ENCODE results near the gene HNF1B.

Gene HNF1B

GRCh38 chr17:37719866-37720265 is 25.0 kb downstream of the HNF1B start:
- no peak overlapping the region for H3K4me3 ChIP-seq (ENCODE audit: control insufficient read depth, low read depth, low read length)
- no peak for DNase-seq (ENCODE audit: low read depth)
- TF ChIP-seq, protein P1, sequence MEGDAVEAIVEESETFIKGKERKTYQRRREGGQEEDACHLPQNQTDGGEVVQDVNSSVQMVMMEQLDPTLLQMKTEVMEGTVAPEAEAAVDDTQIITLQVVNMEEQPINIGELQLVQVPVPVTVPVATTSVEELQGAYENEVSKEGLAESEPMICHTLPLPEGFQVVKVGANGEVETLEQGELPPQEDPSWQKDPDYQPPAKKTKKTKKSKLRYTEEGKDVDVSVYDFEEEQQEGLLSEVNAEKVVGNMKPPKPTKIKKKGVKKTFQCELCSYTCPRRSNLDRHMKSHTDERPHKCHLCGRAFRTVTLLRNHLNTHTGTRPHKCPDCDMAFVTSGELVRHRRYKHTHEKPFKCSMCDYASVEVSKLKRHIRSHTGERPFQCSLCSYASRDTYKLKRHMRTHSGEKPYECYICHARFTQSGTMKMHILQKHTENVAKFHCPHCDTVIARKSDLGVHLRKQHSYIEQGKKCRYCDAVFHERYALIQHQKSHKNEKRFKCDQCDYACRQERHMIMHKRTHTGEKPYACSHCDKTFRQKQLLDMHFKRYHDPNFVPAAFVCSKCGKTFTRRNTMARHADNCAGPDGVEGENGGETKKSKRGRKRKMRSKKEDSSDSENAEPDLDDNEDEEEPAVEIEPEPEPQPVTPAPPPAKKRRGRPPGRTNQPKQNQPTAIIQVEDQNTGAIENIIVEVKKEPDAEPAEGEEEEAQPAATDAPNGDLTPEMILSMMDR (IDR thresholded peaks at IDR 0.05; ENCODE audit: control insufficient read depth, insufficient read depth, low read depth, low read length, missing control alignments), result no peak

DNA sequence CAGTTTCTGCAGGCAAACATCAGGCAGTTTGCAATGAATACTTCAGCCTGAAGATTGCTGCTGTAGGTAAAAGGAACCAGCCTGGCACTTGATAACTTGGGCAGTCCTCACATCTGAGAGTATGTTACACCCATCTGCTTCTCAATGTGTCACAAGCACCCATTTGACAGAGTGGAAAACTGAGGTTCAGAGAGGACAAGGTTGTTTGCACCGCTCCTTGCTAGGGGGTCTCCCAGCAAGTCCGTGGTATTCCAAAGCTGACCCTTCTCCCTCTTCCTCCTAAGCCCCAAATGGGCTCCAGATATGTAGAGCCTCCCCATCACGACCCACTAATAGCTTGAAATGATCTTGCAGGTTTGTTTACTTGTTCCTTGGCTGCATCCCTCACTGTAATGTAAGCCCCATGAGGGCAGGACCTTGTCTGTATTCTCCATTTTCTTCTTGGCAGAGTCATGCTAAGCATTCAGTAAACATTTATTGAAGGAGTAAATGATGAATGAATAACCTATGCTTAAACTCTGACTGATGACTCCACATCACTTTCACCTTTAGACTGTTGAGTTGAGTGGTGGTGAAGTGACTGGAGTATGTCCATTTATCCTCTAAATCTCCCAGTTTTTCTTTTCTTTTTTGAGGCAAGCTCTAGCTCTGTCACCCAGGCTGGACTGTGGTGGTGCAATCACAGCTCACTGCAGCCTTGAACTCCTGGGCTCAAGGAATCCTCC is 26.4 kb downstream of the HNF1B start:
- TF ChIP-seq, protein P1 (IDR thresholded peaks at IDR 0.05; ENCODE audit: control insufficient read depth, insufficient read depth, low read depth, low read length, missing control alignments), result no peak
- H3K4me3 ChIP-seq (ENCODE audit: control insufficient read depth, low read depth, low read length), result no peak overlapping the region
- no peak for DNase-seq (ENCODE audit: low read depth)

DNA sequence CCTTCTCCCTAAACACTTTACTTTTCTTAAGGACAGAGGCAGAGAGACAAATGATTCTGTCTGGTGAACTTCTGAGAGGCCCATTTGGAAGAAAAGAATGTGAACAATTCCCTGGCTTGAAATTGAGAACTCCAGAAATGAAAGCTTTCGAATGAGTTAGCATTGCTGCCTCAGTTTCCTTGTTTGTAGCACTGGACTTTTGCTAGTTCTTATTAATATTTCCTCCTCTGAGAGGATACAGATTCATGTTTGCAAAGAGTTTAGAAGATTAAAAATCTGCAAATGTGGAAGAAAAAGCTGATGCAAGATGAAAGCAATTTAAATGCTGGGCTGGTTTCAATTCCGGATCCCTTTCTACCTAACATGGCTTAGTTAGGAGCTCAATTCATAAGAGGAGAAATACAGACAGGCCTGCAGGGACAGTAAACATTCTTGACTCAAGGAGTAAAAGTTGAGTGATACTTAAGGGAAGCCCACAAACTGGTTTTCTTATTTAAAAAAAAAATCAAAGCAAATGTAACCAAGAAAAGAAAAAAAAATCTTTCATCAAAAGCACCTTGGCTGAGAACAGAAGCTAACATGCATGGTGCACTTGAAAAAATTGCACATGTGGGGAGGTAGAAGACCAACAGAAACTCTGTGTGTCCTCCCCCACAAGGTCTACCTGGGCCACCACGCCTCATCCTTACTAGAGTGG is 27.1 kb downstream of the HNF1B start:
- TF ChIP-seq, protein P1 (IDR thresholded peaks at IDR 0.05; ENCODE audit: control insufficient read depth, insufficient read depth, low read depth, low read length, missing control alignments), result no peak
- DNase-seq (ENCODE audit: low read depth), result no peak

GRCh38 chr17:37714897-37715296 is 30.0 kb downstream of the HNF1B start:
- DNase-seq (ENCODE audit: low read depth), result no peak
- H3K4me3 ChIP-seq (ENCODE audit: control insufficient read depth, low read depth, low read length), result no peak overlapping the region
- TF ChIP-seq, protein P1 (IDR thresholded peaks at IDR 0.05; ENCODE audit: control insufficient read depth, insufficient read depth, low read depth, low read length, missing control alignments), result no peak

More for the DNA sequence above, 27.1 kb downstream of the HNF1B start:
- no peak overlapping the region for H3K4me3 ChIP-seq (ENCODE audit: control insufficient read depth, low read depth, low read length)

DNA sequence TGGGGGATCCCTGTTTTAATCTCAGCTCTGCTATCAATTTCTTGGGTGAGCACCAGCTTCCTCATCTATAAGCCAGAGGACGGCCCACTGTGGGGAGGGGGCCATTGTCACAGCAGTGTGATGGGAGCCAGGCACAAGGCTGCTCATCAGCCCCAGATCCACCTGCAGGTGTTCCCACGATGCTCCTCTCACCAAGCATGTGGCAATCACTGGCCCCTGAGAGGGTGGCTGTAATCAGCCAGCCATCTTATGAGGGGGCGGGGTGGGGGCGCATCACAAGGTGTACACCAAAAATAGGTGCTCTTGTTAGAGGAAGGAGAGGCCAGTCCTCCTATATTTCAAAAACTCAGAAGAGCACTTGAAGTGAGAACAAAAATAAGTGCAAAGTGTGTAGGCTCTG is 31.2 kb downstream of the HNF1B start:
- TF ChIP-seq, protein P1 (IDR thresholded peaks at IDR 0.05; ENCODE audit: control insufficient read depth, insufficient read depth, low read depth, low read length, missing control alignments), result no peak
- no peak for DNase-seq (ENCODE audit: low read depth)
- no peak overlapping the region for H3K4me3 ChIP-seq (ENCODE audit: control insufficient read depth, low read depth, low read length)

- TF ChIP-seq, protein P1 (IDR thresholded peaks at IDR 0.05; ENCODE audit: control insufficient read depth, insufficient read depth, low read depth, low read length, missing control alignments), result no peak
- no peak for DNase-seq (ENCODE audit: low read depth)
- no peak overlapping the region for H3K4me3 ChIP-seq (ENCODE audit: control insufficient read depth, low read depth, low read length)
Observed at GRCh38 chr17:37713028-37713431, 31.8 kb downstream of the HNF1B start.
